Measurements from ENCODE around the gene BOLA1. TPM values are rescaled to one million over a fixed set of nuclear protein-coding genes. Genes with fewer than 3 reads are reported as not detected.

BOLA1 gene
- total RNA-seq, 1 donor from 2014 or later, result 36.7 TPM

GRCh38 chr1:149942207-149942606 lies 42.8 kb downstream of the BOLA1 start:
- intact Hi-C loops (cut with DNase I), result no loop called here
- peak in 2 of 3 experiments; percentile 24 to 46 for TF ChIP-seq CTCF (IDR thresholded peaks at IDR 0.05)
- Histone ChIP-seq H3K9me3 (no peaks in the 10 kb centered on the region), H3K4me1 (peaks cover 5 to 19% of the 10 kb centered on the region in 2 donors), H3K27ac (peak overlapping the region in 1 of 2 donors; percentile 41), H3K36me3 (peaks cover 36 to 37% of the 10 kb centered on the region in 2 donors), H3K27me3 (no peaks in the 10 kb centered on the region), H3K4me3 (no peak overlapping the region)
- no peak for DNase-seq (ENCODE audit: low spot score in 2 of 2)

- Histone ChIP-seq H3K36me3 (peaks cover 40 to 44% of the 10 kb centered on the region in 2 donors), H3K4me1 (peaks cover under 1 to 12% of the 10 kb centered on the region in 2 donors), H3K4me3 (no peak overlapping the region), H3K9me3 (no peaks in the 10 kb centered on the region), H3K27ac (peak overlapping the region in 1 of 2 donors; percentile 23), H3K27me3 (no peaks in the 10 kb centered on the region)
- TF ChIP-seq CTCF (IDR thresholded peaks at IDR 0.05), result no peak
- no peak for DNase-seq (ENCODE audit: low spot score in 2 of 2)
- intact Hi-C loops (cut with DNase I), result no loop called here
Measured at GRCh38 chr1:149942885-149943284, 43.5 kb downstream of the BOLA1 start.

GRCh38 chr1:149945206-149945605 lies 45.8 kb downstream of the BOLA1 start:
- intact Hi-C loops (cut with DNase I), result no loop called here
- no peak for TF ChIP-seq CTCF (IDR thresholded peaks at IDR 0.05)
- no peaks in the 10 kb centered on the region for H3K4me1 ChIP-seq
- H3K9me3 ChIP-seq, result no peaks in the 10 kb centered on the region
- no peak for DNase-seq (ENCODE audit: low spot score in 2 of 2)
- H3K27me3 ChIP-seq, result no peaks in the 10 kb centered on the region
- no peak overlapping the region for H3K27ac ChIP-seq
- H3K36me3 ChIP-seq, result peaks cover 58 to 67% of the 10 kb centered on the region in 2 donors
- no peak overlapping the region for H3K4me3 ChIP-seq

GRCh38 chr1:149949911-149950310 lies 50.5 kb downstream of the BOLA1 start:
- Histone ChIP-seq H3K9me3 (no peaks in the 10 kb centered on the region), H3K4me3 (no peak overlapping the region), H3K36me3 (peaks cover 49 to 53% of the 10 kb centered on the region in 2 donors), H3K4me1 (no peaks in the 10 kb centered on the region), H3K27me3 (no peaks in the 10 kb centered on the region), H3K27ac (no peak overlapping the region)
- no peak for DNase-seq (ENCODE audit: low spot score in 2 of 2)
- TF ChIP-seq CTCF (IDR thresholded peaks at IDR 0.05), result no peak
- intact Hi-C loops (cut with DNase I), result no loop called here

Other genes starting within 250 kb of the BOLA1 start
- 28.0 TPM for gene FCGR1A, start 116.9 kb upstream of the BOLA1 start, total RNA-seq
- 5.9 TPM for gene SV2A, start 18.3 kb downstream of the BOLA1 start, total RNA-seq
- gene SF3B4, start 28.2 kb downstream of the BOLA1 start, total RNA-seq, result 87.3 TPM
- gene MTMR11, start 37.3 kb downstream of the BOLA1 start, total RNA-seq, result 39.8 TPM
- 7.1 TPM for gene OTUD7B, start 111.2 kb downstream of the BOLA1 start, total RNA-seq
- gene VPS45, start 168.2 kb downstream of the BOLA1 start, total RNA-seq, result 11.3 TPM

Measured in ascending aorta (tissue), 2 donors.